NCI-H1092 (cell line): ENCODE measurements around the gene PLCD1.

Experiments used
- DNase-seq: peaks from one replicate; lab custom pipeline; 2025; lab: John Stamatoyannopoulos, UW

The PLCD1 gene

DNA sequence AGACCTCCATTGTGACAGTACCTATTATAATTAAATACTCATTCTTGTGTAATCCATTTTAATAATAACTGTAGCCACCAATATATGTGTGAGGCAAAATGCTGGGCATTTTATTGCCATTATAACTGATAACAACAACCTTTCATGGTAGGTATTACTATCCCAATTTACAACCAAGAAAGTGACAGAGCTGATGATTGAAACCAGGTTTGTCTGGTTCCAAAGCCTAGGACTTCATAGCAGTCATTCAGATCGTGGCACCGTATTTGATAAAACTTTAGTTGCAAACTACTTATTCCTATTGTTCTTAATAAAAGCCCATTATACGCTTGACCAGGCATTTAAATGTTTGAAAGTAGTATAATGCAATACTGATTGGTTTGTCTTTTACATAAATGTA lies 65.3 kb downstream of the PLCD1 start:
- DNase-seq = no peak

DNA sequence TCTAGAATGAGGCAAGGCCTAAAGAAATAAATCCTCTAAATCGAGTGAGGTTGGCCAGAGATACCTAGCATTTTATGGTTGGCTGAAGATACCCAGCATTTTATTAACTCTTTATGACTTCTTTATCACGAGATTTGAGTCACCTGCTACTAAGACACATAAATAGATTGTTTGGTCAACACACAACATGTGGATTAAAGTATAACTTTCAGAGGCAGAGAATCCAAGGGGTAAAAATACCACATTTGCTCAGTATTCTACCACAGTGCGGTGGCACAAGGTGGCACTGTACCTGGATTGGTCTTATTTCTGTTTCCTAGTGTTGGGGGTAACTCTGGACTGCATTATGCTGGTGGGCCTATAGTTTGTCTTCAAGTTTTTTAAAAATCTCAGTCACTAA lies 65.8 kb downstream of the PLCD1 start:
- DNase-seq = no peak

DNA sequence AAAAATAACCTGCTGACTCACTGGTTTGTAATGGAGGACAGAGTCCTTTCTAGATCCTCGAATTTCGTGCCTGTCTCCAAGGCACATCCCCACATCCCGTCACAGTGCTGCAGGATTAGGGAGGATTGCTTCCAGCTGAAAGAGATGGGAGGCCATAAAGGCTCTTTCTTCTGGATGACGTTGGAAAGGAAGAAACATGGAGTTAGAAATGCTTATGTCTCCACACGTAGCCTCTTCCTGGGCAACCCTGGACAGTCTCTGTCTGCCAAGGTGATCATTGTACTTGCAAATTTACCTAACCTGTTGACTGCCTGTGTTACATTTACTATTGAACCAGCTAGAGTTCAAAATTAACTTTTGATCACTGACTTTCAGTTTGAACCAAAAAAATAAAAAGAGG lies 66.4 kb downstream of the PLCD1 start:
- DNase-seq = no peak

DNA sequence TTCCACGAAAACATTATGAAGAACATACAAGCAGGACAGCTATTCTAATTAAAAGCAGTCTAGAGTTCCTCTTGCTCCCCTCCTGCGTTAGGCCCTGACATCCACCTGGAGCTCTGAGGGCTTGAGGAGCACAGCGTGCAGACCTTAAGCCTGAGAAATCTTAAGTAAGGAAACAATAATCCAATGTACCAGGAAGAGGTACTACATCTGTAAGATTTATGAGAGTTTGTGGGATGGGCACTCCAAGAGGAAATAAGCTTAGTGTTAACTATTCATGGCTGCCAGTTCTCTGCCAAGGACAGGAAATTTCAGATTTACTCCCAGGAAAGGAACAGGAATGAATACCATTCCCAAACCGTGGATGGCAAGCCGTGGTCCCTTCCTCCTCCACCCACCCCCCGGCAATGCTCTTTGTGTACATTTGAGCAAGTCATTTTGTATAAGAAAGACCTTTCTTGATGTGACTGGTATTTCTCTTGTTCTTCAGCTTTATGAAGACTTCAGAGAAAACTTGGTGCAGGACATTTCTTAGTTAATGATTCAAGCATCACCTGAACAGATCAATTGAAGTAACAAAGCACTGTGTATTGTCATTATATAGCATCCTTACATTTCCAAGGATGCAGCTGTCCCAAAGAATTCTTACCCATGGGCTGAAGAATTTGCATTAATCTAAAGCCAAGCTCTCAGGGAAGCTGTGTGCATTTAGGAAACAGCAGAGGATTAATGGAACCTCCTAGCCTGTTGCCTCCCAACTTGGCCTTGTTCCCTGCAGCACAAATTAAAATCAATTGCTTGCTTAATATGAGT lies 67.6 kb downstream of the PLCD1 start:
- no peak for DNase-seq

DNA sequence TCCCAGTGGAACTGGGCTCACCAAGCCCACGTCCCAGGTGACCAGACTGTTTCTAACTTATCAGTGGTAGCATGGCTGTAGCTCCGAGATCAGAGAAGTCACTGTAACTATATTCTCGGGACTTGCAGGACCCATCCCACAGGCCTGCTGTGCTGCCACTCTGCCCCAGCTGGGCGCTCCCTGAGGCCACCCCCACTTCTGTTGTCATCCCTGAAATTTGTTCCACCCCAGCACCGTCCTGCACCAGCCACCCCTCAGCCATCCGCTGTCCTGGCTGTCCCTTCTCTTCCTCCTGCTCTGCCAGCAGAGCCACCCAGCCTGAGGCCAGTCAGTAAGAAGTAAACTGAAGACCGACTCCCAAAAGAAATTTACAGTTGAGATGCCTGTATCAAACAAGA lies 71.9 kb downstream of the PLCD1 start:
- no peak for DNase-seq
